Raji (cell line): Measurements from ENCODE around the gene FAM241B.

ENCODE experiments used
- POLR2A ChIP-seq: IDR thresholded peaks from 2 replicates; pipeline ENCODE4 v1.6.1; 2011; ENCODE audit warnings: low read depth, low read length, control low read depth; ENCODE audit not compliant: insufficient read depth

The FAM241B gene

GRCh38 chr10:69651362-69651761 is 21.3 kb downstream of the FAM241B start:
- TF ChIP-seq POLR2A, result no peak

GRCh38 chr10:69652111-69652856 is 22.2 kb downstream of the FAM241B start:
- no peak for TF ChIP-seq POLR2A

GRCh38 chr10:69652857-69653199 is 22.8 kb downstream of the FAM241B start:
- no peak for TF ChIP-seq POLR2A

GRCh38 chr10:69653561-69653960 is 23.5 kb downstream of the FAM241B start:
- no peak for TF ChIP-seq POLR2A

- TF ChIP-seq POLR2A, result no peak
Measured at GRCh38 chr10:69655124-69655867, 25.2 kb downstream of the FAM241B start.

- no peak for TF ChIP-seq POLR2A
Measured at GRCh38 chr10:69655868-69656555, 26.0 kb downstream of the FAM241B start.

- no peak for TF ChIP-seq POLR2A
Measured at GRCh38 chr10:69656742-69657269, 26.8 kb downstream of the FAM241B start.

- no peak for TF ChIP-seq POLR2A
Measured at GRCh38 chr10:69657430-69657829, 27.4 kb downstream of the FAM241B start.

GRCh38 chr10:69657866-69658265 is 27.8 kb downstream of the FAM241B start:
- no peak for TF ChIP-seq POLR2A

- TF ChIP-seq POLR2A, result no peak
Measured at GRCh38 chr10:69659241-69660038, 29.4 kb downstream of the FAM241B start.

GRCh38 chr10:69660296-69660695 is 30.2 kb downstream of the FAM241B start:
- TF ChIP-seq POLR2A, result no peak

GRCh38 chr10:69661414-69662172 is 31.5 kb downstream of the FAM241B start:
- no peak for TF ChIP-seq POLR2A

- no peak for TF ChIP-seq POLR2A
Measured at GRCh38 chr10:69662173-69662877, 32.3 kb downstream of the FAM241B start.

- TF ChIP-seq POLR2A, result no peak
Measured at GRCh38 chr10:69662901-69663300, 32.9 kb downstream of the FAM241B start.
